AG04449 (cell line): Measurements from ENCODE around the gene AGMO.

ENCODE experiments used
- CTCF ChIA-PET: fragments of 350-600 bp; formaldehyde crosslinking; extraction: SDS; loops from one replicate; lab custom pipeline; 2021; ENCODE audit warnings: antibody characterized with exemption; lab: Yijun Ruan, JAX
- POLR2A ChIA-PET: fragments of 400-600, 350-600 bp; formaldehyde crosslinking; extraction: SDS; loops from one replicate; lab custom pipeline; 2020; ENCODE audit warnings: antibody characterized with exemption, inconsistent platforms; lab: Yijun Ruan, JAX
- DNase-seq: peaks from one replicate; pipeline ENCODE4 v3.0.0-alpha.2; 2010; ENCODE audit warnings: low read depth, low spot score
- H3K4me3 ChIP-seq: 2 replicates; pipeline ENCODE4 v1.5.1; 2011; ENCODE audit warnings: low read depth, mild to moderate bottlenecking, control low read depth, low read length
- CTCF ChIP-seq: IDR thresholded peaks from one replicate; pipeline ENCODE4 v1.5.1; 2011; ENCODE audit warnings: mild to moderate bottlenecking, moderate library complexity, low read length, control low read depth, inconsistent platforms; ENCODE audit not compliant: insufficient read depth; ENCODE audit errors: missing control alignments

The AGMO gene

GRCh38 chr7:15558756-15559155 is 3.1 kb downstream of the AGMO start:
- DNase-seq: no peak
- POLR2A ChIA-PET: no interaction called here
- no peak overlapping the region for H3K4me3 ChIP-seq
- TF ChIP-seq CTCF: no peak
- CTCF ChIA-PET: interaction anchor here (0.9 kb wide), 1 partner anchor 19 kb away, joined by 3 read pairs; no protein-coding TSS in a partner anchor

GRCh38 chr7:15557686-15558085 is 4.1 kb downstream of the AGMO start:
- ChIA-PET CTCF (no interaction called here), POLR2A (no interaction called here)
- H3K4me3 ChIP-seq: no peak overlapping the region
- no peak for TF ChIP-seq CTCF
- DNase-seq: no peak

GRCh38 chr7:15557186-15557585 is 4.6 kb downstream of the AGMO start:
- no peak for TF ChIP-seq CTCF
- ChIA-PET POLR2A (no interaction called here), CTCF (no interaction called here)
- no peak for DNase-seq
- H3K4me3 ChIP-seq: no peak overlapping the region

- ChIA-PET CTCF (no interaction called here), POLR2A (no interaction called here)
- no peak for TF ChIP-seq CTCF
- no peak for DNase-seq
- H3K4me3 ChIP-seq: no peak overlapping the region
These were observed 5.3 kb downstream of the AGMO start for GRCh38 chr7:15556339-15557105.

- CTCF ChIA-PET: interaction anchor here (0.9 to 1.5 kb wide), 3 partner anchors 10 to 228 kb away, joined by 4 to 7 read pairs (median 4); no protein-coding TSS in a partner anchor
These were observed 6.4 kb downstream of the AGMO start for GRCh38 chr7:15555381-15555859.

More at GRCh38 chr7:15555381-15555859, 6.4 kb downstream of the AGMO start:
- no peak for DNase-seq
- no peak for TF ChIP-seq CTCF
- POLR2A ChIA-PET: no interaction called here
- no peak overlapping the region for H3K4me3 ChIP-seq
